ENCODE results near the gene FBLL1. TPM values are rescaled to one million over a fixed set of nuclear protein-coding genes. Genes with fewer than 3 reads are reported as not detected.

Gene FBLL1
- total and polyA plus RNA-seq, 9 of the 15 experiments (the other 6 are each of a cell fraction or from before 2014, with no cell fraction given) = not detected

- TF ChIP-seq SIX5 (IDR thresholded peaks at IDR 0.05; ENCODE audit: borderline replicate concordance in 1 of 2, insufficient read depth in 1 of 2, low read depth in 1 of 2, low read length in 2 of 2) = peak; percentile 87 to 90
- no peak for TF ChIP-seq NCOA6 (IDR thresholded peaks at IDR 0.05)
- TF ChIP-seq E2F3 (CRISPR knock-in tag; IDR thresholded peaks at IDR 0.05) = no peak; the same call in 1 of the 2 replicates
- no peak for TF ChIP-seq ZNF407 (IDR thresholded peaks at IDR 0.05; ENCODE audit: low read depth)
- TF ChIP-seq, protein P1, sequence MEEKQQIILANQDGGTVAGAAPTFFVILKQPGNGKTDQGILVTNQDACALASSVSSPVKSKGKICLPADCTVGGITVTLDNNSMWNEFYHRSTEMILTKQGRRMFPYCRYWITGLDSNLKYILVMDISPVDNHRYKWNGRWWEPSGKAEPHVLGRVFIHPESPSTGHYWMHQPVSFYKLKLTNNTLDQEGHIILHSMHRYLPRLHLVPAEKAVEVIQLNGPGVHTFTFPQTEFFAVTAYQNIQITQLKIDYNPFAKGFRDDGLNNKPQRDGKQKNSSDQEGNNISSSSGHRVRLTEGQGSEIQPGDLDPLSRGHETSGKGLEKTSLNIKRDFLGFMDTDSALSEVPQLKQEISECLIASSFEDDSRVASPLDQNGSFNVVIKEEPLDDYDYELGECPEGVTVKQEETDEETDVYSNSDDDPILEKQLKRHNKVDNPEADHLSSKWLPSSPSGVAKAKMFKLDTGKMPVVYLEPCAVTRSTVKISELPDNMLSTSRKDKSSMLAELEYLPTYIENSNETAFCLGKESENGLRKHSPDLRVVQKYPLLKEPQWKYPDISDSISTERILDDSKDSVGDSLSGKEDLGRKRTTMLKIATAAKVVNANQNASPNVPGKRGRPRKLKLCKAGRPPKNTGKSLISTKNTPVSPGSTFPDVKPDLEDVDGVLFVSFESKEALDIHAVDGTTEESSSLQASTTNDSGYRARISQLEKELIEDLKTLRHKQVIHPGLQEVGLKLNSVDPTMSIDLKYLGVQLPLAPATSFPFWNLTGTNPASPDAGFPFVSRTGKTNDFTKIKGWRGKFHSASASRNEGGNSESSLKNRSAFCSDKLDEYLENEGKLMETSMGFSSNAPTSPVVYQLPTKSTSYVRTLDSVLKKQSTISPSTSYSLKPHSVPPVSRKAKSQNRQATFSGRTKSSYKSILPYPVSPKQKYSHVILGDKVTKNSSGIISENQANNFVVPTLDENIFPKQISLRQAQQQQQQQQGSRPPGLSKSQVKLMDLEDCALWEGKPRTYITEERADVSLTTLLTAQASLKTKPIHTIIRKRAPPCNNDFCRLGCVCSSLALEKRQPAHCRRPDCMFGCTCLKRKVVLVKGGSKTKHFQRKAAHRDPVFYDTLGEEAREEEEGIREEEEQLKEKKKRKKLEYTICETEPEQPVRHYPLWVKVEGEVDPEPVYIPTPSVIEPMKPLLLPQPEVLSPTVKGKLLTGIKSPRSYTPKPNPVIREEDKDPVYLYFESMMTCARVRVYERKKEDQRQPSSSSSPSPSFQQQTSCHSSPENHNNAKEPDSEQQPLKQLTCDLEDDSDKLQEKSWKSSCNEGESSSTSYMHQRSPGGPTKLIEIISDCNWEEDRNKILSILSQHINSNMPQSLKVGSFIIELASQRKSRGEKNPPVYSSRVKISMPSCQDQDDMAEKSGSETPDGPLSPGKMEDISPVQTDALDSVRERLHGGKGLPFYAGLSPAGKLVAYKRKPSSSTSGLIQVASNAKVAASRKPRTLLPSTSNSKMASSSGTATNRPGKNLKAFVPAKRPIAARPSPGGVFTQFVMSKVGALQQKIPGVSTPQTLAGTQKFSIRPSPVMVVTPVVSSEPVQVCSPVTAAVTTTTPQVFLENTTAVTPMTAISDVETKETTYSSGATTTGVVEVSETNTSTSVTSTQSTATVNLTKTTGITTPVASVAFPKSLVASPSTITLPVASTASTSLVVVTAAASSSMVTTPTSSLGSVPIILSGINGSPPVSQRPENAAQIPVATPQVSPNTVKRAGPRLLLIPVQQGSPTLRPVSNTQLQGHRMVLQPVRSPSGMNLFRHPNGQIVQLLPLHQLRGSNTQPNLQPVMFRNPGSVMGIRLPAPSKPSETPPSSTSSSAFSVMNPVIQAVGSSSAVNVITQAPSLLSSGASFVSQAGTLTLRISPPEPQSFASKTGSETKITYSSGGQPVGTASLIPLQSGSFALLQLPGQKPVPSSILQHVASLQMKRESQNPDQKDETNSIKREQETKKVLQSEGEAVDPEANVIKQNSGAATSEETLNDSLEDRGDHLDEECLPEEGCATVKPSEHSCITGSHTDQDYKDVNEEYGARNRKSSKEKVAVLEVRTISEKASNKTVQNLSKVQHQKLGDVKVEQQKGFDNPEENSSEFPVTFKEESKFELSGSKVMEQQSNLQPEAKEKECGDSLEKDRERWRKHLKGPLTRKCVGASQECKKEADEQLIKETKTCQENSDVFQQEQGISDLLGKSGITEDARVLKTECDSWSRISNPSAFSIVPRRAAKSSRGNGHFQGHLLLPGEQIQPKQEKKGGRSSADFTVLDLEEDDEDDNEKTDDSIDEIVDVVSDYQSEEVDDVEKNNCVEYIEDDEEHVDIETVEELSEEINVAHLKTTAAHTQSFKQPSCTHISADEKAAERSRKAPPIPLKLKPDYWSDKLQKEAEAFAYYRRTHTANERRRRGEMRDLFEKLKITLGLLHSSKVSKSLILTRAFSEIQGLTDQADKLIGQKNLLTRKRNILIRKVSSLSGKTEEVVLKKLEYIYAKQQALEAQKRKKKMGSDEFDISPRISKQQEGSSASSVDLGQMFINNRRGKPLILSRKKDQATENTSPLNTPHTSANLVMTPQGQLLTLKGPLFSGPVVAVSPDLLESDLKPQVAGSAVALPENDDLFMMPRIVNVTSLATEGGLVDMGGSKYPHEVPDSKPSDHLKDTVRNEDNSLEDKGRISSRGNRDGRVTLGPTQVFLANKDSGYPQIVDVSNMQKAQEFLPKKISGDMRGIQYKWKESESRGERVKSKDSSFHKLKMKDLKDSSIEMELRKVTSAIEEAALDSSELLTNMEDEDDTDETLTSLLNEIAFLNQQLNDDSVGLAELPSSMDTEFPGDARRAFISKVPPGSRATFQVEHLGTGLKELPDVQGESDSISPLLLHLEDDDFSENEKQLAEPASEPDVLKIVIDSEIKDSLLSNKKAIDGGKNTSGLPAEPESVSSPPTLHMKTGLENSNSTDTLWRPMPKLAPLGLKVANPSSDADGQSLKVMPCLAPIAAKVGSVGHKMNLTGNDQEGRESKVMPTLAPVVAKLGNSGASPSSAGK (IDR thresholded peaks at IDR 0.05) = no peak
Measured at GRCh38 chr5:168579488-168580226, 50.6 kb downstream of the FBLL1 start (continued).

Measured in K562 (cell line).